Adrenal gland (tissue), 12 donors: ENCODE data around the gene USP3. TPM values are rescaled to one million over a fixed set of nuclear protein-coding genes. Genes with fewer than 3 reads are reported as not detected.

Experiments used
- DNase-seq, 7 donors: peaks; one replicate each; pipeline ENCODE4 v3.0.0-alpha.2; 2019 to 2020
- H3K27ac ChIP-seq, 5 donors: fragments of 200-600 bp; sonication (generic) in 4 of 5; 1 replicate in 3 of 5; 2 replicates in 2 of 5; pipeline versions ENCODE4 v1.5.1 to v1.8.0; 2016 to 2020; ENCODE audit warnings: mild to moderate bottlenecking in 1 of 5
- H3K27me3 ChIP-seq: fragments of 200-600 bp; 2 replicates; pipeline ENCODE4 v1.8.0; 2021
- H3K36me3 ChIP-seq, 2 donors: fragments of 200-600 bp; replicated peaks in 1 of 2; 1 replicate in 1 of 2; 2 replicates in 1 of 2; pipeline versions ENCODE4 v1.5.1 to v1.8.0; 2018 to 2022
- H3K4me1 ChIP-seq, 2 donors: fragments of 200-600 bp; replicated peaks in 1 of 2; 1 replicate in 1 of 2; 2 replicates in 1 of 2; pipeline versions ENCODE4 v1.5.1 to v1.8.0; 2018 to 2021
- H3K4me3 ChIP-seq, 4 donors: fragments of 200-600 bp; sonication (generic) in 3 of 4; one replicate each; pipeline ENCODE4 v1.5.1; 2016 to 2018
- H3K9me3 ChIP-seq, 3 donors: fragments of 200-600 bp; sonication (generic) in 1 of 3; replicated peaks in 1 of 3; 1 replicate in 2 of 3; 2 replicates in 1 of 3; pipeline versions ENCODE4 v1.5.1 to v1.8.0; 2016 to 2021
- CTCF ChIP-seq, 6 experiments: fragments of 450-650 bp in 4 of 6; fragments of 200-600 bp in 2 of 6; sonication (generic) in 1 of 6; IDR thresholded peaks; 1 replicate in 5 of 6; 2 replicates in 1 of 6; pipeline versions ENCODE4 v1.5.1 to v1.8.0; 2016 to 2021; ENCODE audit warnings: antibody characterized with exemption in 6 of 6, mild to moderate bottlenecking in 2 of 6, moderate library complexity in 1 of 6
- POLR2A ChIP-seq, 2 donors: fragments of 450-650 bp; IDR thresholded peaks; one replicate each; pipeline ENCODE4 v1.6.1; 2017; ENCODE audit warnings: antibody characterized with exemption in 2 of 2, mild to moderate bottlenecking in 2 of 2, moderate library complexity in 1 of 2
- WGBS, 4 donors: extraction: QIAGEN DNeasy Blood & Tissue Kit in 2 of 4; methylation state at CpG; one replicate each; pipeline versions ENCODE4 v1.1.5 to v1.1.7; 2013 to 2017; 5-methylcytosine and 5-hydroxymethylcytosine counted together
- intact Hi-C, 2 donors: fragments of 100-400 bp; cut with DNase I; formaldehyde crosslinking; loops; one replicate each; pipeline versions ENCODE4 v1.14.1 to v1.15.0; 2022 to 2023
- polyA plus RNA-seq, 3 donors: library from polyadenylated mRNA; stranded (reverse); fragments of 200-250 nt in 2 of 3; fragments of 350-450 nt in 1 of 3; fragmentation: Illumina TruSeq in 1 of 3; extraction: RNeasy Lipid Tissue Mini Kit (QIAGEN cat#74804) in 1 of 3; gene quantifications; one replicate each; pipeline ENCODE4 v1.2.3, GENCODE V29; 2013 to 2014
- total RNA-seq, 9 donors: library from RNA; depleted of rRNA in 4 of 9; stranded (reverse); fragments of >200 nt in 4 of 9; fragments of 120-200 nt in 1 of 9; fragmentation: NEBNext Ultra II Directional in 1 of 9; extraction: Animal tissue kit (Norgen Biotek cat#: 25700) in 1 of 9; gene quantifications; one replicate each; pipeline versions ENCODE4 v1.1.0 to v1.2.4, GENCODE V29; 2013 to 2023
- donor health status: healthy with polysubstance abuse.
- donor health status: Bipolar disorder and iron deficiency.
- donor health status: DM: yes; HTN: yes; CAD: no.
- donor health status: DM: no; HTN: no; CAD: no.
- donor health status: DM: no; HTN: no; CAD: no.
- donor health status: DM: yes; HTN: yes; CAD: no.

Gene USP3
- total and polyA plus RNA-seq, 12 donors: 23.0 to 55.0 (median 35.5) TPM

- H3K27me3 ChIP-seq: no peaks in the 10 kb centered on the region
- 0 to 1% (median 0%) methylated on average over 2 to 60 of the region's 60 CpGs for WGBS, 4 donors
- peak overlapping the region; percentile 2 to 99 (median 91) for H3K27ac ChIP-seq
- H3K9me3 ChIP-seq: no peaks in the 10 kb centered on the region
- peak; percentile 90 to 95 (median 91) for DNase-seq
- no peaks in the 10 kb centered on the region for H3K36me3 ChIP-seq
- H3K4me3 ChIP-seq: peak overlapping the region in 3 of 4 donors; percentile 72 to 86 (median 78)
- intact Hi-C loops: no loop called here
- TF ChIP-seq CTCF (IDR thresholded peaks at IDR 0.05) (peak in 2 of 6 experiments; percentile 38 to 53), POLR2A (IDR thresholded peaks at IDR 0.05) (peak; percentile 86 to 98)
- H3K4me1 ChIP-seq: peaks cover 9 to 19% of the 10 kb centered on the region in 2 donors
Observed at GRCh38 chr15:63600616-63601025, 96.2 kb downstream of the USP3 start.

GRCh38 chr15:63601026-63601703, 96.8 kb downstream of the USP3 start:
- 0 to 1% (median 0%) methylated on average over 24 to 63 of the region's 63 CpGs for WGBS, 4 donors
- Histone ChIP-seq H3K27me3 (no peaks in the 10 kb centered on the region), H3K4me1 (peaks cover 9 to 19% of the 10 kb centered on the region in 2 donors), H3K27ac (peak overlapping the region in 4 of 5 donors; percentile 43 to 99 (median 92)), H3K9me3 (no peaks in the 10 kb centered on the region), H3K4me3 (peak overlapping the region; percentile 0 to 86 (median 62)), H3K36me3 (no peaks in the 10 kb centered on the region)
- DNase-seq: peak in 6 of 7 donors; percentile 39 to 61 (median 54)
- TF ChIP-seq CTCF (IDR thresholded peaks at IDR 0.05): peak in 3 of 6 experiments; percentile 8 to 22 (median 10)
- no peak for TF ChIP-seq POLR2A (IDR thresholded peaks at IDR 0.05)
- intact Hi-C loops: no loop called here

GRCh38 chr15:63601704-63602185, 97.4 kb downstream of the USP3 start:
- DNase-seq: no peak
- H3K9me3 ChIP-seq: no peaks in the 10 kb centered on the region
- intact Hi-C loops: no loop called here
- TF ChIP-seq POLR2A (IDR thresholded peaks at IDR 0.05) (no peak), CTCF (IDR thresholded peaks at IDR 0.05) (no peak)
- H3K27me3 ChIP-seq: no peaks in the 10 kb centered on the region
- peak overlapping the region; percentile 0 to 86 (median 62) for H3K4me3 ChIP-seq
- H3K4me1 ChIP-seq: peaks cover 9 to 19% of the 10 kb centered on the region in 2 donors
- no peaks in the 10 kb centered on the region for H3K36me3 ChIP-seq
- H3K27ac ChIP-seq: peak overlapping the region in 3 of 5 donors; percentile 90 to 99 (median 94)
- 27 to 41% (median 34%) methylated on average over 9 of the region's 9 CpGs for WGBS, 4 donors

- WGBS, 4 donors: 58 to 81% (median 74%) methylated on average over 3 of the region's 3 CpGs
- no peak overlapping the region for H3K27ac ChIP-seq
- peaks cover 0 to 4% of the 10 kb centered on the region in 2 donors for H3K36me3 ChIP-seq
- no peak overlapping the region for H3K4me3 ChIP-seq
- peaks cover 9 to 19% of the 10 kb centered on the region in 2 donors for H3K4me1 ChIP-seq
- no peaks in the 10 kb centered on the region for H3K27me3 ChIP-seq
- H3K9me3 ChIP-seq: no peaks in the 10 kb centered on the region
- TF ChIP-seq CTCF (IDR thresholded peaks at IDR 0.05): no peak
- no peak for TF ChIP-seq POLR2A (IDR thresholded peaks at IDR 0.05)
- DNase-seq: no peak
- intact Hi-C loops: no loop called here
Observed at GRCh38 chr15:63602595-63602994, 98.2 kb downstream of the USP3 start.
